NCI-H774 (cell line): Measurements from ENCODE around the gene RNF150.
"Not testable (repeated sequence)": the region's sequence is repeated elsewhere in the genome, so short reads cannot be mapped to it uniquely, and the experiment has no call there.

Experiments used
- DNase-seq: peaks from one replicate; lab custom pipeline; 2025; lab: John Stamatoyannopoulos, UW

Gene RNF150

DNA sequence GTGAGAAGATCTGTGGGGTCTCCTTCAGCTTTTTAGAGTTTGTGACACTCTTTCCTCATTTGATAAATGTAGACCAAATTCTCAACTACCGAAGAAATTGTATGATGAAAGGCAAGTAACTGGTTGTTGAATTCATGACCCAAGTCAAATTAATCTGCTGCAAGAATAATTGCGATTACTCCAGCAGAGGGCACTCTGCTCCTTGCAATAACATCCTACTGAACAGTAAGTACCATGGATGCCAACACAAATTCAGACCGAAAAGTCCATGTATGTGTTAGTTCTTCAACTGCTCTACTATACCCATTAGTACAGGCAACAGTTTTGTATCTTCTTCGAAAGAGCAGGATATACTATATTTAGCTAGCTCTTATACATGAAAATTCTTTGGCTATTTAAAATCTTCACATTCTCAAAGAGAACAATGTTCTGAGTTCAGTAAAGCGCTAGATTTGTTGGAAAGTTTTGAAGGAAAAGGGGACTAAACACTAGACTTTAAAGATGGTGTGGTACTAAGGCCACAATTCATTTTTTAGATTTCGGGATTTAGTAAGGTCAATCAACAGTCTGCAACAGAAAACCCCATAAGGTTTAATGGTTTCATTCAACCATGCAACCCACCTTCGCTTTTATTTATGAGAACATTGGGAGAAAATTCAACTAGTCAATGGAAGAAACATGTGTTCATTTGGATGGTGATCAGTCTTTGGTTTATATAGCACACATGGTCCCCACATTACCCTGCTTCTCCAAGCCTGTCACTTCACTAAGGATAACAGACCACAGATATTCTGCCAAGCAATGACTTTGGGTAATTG is 271.7 kb downstream of the RNF150 start:
- peak; percentile 33 for DNase-seq

- DNase-seq: no peak
Measured at GRCh38 chr4:140858897-140859296, 274.4 kb downstream of the RNF150 start.

GRCh38 chr4:140857111-140857510 is 276.2 kb downstream of the RNF150 start:
- no peak for DNase-seq

DNA sequence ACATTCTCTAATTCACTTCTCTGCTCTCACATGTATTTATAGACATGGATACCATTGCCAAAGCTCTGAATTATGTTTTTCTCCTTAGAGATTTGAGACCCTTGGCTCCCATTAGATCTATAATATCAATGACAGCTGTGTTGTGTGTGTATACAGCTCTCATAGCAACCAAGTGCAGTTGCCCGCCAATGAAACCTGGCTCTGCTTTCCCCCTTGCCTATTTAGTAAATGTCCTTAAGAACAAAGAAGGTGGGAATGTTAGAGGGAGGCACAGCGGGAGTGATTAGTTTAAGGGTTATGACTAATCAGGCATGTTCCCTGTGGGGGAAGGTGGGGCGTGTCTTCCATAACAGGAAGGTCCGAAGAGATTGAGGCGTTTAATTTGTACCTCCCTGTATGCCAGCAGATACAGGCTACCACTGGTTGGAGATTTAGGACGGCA is 276.6 kb downstream of the RNF150 start:
- DNase-seq: no peak

DNA sequence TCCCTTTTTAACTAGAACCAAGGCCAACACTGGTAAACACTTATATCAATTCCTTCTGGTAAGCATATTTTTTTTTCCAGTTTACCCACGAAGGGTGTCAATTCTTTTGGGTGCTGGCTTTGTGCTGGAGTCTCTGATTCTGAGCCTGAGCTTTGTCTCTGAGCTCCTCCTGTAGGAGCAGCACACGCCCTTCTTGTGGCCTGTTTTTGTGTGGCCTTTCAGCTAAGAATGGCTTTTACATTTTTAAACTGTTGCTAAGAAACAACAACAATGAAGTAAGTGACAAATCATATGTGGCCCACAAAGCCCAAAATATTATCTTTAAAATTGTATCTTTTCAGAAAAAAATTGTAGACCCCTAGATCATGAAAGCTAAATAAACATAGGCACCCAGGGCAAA is 279.1 kb downstream of the RNF150 start:
- no peak for DNase-seq

DNA sequence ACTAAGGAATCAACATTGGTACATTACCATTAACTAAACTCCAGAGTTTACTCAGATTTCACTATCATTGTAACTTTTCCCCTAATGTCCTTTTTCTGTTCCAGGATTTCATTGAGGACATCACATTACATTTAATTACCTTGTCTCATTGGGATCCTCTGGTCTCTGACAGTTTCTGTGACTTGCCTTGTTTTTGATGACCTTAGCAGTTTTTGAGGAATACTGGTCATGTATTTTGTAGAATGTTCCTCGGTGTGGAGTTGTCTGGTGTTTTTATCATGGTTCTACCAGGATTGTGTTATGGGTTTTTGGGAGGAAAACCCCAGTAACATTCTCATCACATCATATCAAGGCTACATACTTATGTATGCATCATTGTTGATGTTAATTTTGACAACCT is 281.5 kb downstream of the RNF150 start:
- DNase-seq: no peak

- peak; percentile 11 for DNase-seq
Measured at GRCh38 chr4:140851032-140851636, 282.1 kb downstream of the RNF150 start.

DNA sequence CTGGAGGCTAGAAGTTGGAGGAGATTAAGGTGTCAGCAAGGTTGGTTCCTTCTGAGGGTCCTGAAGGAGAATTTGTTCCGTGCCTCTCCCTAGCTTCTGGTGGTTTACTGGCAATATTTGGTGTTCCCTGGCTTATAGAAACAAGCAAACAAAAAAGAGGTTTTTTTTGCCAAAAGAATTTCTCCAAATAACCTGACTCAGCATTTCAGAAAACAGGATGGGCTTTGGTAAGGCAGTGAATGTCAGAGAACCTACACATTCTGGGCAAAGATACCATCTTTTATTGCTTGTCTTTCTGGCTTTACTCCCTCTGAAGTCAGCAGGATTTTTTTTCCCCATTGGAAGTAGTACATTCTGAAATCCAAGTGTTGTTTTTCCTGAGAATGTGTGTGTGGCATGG is 283.7 kb downstream of the RNF150 start:
- no peak for DNase-seq

- DNase-seq: no peak
Measured at GRCh38 chr4:140846736-140847135, 286.5 kb downstream of the RNF150 start.

- no peak for DNase-seq
Measured at GRCh38 chr4:140844061-140844460, 289.2 kb downstream of the RNF150 start.

DNA sequence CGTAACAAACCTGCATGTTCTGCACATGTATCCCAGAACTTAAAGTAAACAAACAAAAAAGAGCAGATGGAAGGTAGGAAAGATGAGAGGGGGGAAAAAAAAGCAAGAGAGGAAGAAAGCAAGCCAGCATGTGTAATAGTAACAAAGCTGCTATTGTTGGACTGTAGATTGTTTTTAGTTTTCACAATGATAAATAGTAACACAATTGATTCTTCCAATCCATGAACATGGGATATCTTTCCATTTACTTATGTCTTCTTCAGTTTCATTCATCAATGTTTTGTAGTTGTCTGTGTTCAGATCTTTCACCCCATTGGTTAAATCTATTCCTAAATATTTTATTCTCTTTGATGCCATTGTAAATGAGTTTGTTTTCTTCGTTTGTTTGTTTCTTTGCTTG is 292.1 kb downstream of the RNF150 start:
- DNase-seq: no peak

GRCh38 chr4:140839888-140840790 is 293.1 kb downstream of the RNF150 start:
- DNase-seq: no peak

DNA sequence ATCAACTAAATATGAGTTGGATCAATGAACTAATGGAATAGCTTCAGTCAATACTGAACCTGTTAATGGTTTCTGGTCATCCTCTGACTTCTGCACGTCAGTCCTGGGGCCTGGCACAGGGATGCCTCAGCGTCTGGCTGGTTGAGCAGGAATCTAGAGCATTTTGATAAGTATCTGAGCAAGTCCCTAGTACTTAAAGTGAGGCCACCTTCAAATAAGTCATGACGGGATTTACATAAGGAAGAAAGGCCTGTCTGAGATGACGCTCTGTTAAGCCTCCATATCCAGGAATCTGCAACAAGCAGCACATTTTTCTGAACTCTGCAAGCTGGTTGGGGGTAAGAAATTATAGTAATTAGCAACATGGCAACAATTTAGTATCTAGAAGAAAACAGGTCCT is 293.9 kb downstream of the RNF150 start:
- DNase-seq: no peak

DNA sequence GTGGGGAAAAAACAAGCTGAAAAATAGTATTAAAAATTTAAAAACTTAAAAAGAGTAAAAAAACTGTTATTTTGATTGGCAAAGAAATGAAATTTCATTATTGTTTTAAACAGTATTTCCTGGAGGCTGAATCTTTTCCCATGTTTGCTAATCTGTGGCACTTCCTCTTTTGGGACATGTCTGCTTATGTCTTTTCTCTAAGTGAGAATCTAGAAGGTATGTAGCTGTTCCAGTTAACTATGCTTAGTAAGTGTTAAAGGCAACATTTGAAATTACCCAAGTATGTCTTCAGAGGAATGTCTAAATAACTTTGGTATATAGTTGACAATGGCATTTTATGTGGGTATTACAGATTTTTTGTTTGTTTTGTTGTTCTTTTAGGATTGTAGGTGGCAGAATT is 295.5 kb downstream of the RNF150 start:
- no peak for DNase-seq

DNA sequence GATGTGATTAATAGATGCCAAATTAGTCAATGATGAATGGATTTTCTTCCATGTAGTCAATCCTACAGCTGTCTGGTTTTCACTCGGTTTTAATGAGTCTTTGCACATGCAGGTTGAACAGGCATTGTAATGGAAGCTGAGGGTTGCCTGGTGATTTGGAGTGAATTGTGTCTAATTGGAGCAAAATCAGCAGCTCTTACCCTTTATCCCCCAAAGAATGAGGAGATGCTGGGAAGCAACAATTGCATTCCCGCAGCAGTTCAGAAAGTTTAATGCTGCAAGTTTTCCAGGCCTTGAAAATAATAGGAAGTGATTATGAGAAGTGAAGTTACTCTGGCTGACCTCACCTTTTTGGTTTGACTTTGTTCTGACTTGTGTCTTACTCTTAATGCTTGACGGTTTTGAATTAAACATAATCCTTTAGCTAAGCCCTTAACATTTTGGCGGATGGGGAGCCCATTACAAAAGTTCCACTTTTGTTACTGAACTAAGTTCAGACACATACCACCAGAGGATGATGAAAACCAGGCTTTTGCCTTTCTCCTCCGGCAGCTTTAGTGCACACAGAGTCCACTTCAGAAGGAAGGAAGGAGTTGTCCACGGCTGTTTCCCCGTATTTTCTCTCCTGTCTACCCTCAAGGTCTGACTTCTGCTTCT is 298.3 kb downstream of the RNF150 start:
- no peak for DNase-seq

- DNase-seq: no peak
Measured at GRCh38 chr4:140833280-140833679, 300.0 kb downstream of the RNF150 start.

GRCh38 chr4:140829825-140830224 is 303.4 kb downstream of the RNF150 start:
- no peak for DNase-seq

DNA sequence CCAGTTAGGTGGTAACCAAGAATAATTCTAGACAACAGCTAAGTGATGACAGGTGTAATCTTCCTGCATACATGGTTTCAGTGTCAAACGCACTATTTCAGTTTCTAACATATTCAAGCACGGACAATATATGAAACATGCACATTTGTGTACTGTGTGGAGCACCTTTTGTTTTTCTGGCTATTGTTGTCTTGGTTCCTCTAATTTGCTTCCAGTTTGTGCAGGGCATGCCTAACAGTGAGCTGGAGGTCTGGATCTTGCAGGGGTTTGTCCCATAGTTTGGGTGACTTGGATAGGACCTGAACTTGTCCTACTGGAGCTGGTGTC is 306.6 kb downstream of the RNF150 start:
- no peak for DNase-seq

GRCh38 chr4:140820520-140820919 is 312.7 kb downstream of the RNF150 start:
- not testable (repeated sequence) for DNase-seq

DNA sequence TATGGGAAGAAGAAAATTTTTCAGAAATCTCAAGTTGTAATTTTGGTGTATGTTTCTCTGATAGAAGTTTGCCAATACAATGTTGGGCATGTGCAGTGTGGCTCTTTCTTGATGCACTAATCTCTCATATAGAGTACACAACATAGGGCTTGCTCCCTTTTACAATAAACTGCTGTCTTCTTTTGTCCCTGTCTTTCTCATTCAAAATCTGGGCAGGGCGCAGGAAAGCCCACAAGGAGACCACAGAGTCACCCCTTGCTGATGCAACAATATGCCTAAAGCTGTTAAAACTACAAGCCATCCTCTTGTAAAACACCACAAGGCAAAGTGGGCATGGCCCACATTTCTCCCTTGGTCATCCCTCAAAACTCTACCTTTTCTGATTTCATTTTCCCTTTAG is 313.7 kb downstream of the RNF150 start:
- no peak for DNase-seq

DNA sequence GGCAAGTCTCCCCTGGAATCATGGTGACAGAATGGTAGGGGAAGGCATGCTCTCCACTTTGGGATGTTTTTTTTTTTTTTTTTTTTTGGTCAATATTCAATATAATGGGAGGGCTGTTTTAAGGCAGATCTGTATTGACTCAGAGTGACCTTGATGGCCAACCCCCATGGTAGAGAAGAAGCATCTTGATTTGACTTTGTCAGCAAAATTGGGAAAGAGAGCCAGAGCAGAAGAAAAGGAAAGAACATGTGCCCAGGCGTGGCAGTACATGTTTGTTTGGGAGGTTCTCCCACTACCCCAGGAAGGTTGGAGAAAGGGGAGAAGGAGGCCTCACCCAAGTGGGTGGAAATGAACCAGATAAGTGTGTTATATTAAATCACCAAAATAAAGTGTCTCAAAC is 314.8 kb downstream of the RNF150 start:
- DNase-seq: no peak

DNA sequence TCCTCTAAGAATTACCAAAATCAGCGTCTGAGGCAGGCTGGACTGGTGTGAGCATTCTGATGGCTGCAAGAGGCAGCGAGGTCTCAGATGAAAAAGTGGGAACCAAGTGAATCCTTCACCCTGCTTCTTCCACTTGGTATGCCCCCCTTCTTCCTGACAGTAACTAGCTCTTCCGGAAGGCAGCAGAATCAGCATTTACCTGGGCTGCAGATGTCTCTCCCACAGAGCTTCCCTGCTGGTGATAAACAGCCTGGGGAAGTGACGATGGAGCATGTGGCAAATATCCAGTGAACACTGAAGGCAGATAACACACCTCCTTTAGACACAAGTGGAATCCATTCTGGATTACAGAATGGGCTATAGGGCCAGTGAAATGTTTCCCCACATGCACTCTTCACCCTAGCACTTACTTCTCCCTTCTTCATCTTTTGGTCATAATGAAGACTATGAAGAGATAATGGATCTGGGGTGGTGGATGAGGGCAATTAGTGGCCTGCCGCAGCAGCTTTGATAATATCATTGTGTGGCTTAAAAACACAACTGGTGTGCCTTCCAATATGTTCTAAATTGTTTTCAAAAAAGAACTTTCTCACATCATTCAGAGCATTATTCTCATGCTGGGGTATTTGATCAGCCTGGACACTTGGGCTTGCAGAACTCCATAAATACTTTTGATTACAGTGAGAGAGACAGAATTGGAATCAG is 316.3 kb downstream of the RNF150 start:
- DNase-seq: no peak
